GM19193 (cell line): ENCODE data around the gene KCNJ15.

ENCODE experiments used
- POLR2A ChIP-seq: IDR thresholded peaks from 4 replicates; pipeline ENCODE4 v1.6.1; 2011; ENCODE audit not compliant: insufficient read depth, insufficient read length; ENCODE audit errors: extremely low read depth

KCNJ15 gene

GRCh38 chr21:38319781-38320180, 63.0 kb downstream of the KCNJ15 start:
- TF ChIP-seq POLR2A, result no peak

DNA sequence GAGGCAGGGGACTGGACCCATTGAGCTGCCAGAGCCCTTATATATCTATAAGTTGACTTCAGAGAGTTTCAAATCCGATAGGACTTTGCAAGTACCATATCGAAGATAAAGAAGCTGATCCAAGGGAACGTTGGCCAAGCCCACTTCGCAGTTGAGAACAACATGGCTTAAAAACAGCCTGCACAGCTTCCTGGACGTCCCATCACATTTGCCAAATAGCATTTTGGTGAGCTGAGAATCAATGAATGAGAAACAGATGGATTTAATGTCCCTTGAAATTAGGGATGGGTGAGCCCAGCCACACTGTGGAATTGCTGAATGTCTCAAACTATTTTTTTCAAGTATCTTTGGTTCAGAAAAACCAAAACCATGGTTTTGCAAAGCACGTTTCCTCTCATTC, 64.8 kb downstream of the KCNJ15 start:
- no peak for TF ChIP-seq POLR2A

DNA sequence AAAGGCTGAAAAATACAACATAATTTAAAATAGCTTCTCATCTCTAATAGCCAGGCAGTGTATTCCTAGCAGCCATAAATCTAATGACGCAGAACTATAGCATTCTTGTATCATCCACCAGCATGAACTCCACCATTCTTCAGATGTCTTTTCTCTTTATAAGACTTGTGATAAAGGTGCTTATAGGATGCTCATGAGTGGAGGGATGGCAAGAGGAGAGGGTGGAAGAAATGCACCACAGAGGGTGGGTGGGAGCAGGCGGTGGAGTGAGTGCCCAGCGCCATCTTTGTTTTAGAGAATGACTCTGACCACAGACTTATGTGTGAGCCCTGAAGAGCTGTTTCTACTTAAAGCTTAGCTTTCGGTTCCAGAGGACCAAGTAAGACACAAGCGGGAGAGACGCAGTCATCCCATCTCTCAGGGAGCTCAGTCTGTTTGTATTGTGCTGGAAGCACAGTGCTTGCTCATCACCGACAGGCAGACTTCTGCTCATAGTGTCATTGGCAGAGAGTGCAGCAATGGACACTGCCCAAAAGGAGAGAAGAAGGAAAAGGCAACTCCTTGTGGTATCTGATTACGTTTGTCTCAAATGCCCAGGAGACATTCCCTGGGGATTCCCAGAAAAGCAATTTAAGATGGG, 65.6 kb downstream of the KCNJ15 start:
- TF ChIP-seq POLR2A, result no peak

DNA sequence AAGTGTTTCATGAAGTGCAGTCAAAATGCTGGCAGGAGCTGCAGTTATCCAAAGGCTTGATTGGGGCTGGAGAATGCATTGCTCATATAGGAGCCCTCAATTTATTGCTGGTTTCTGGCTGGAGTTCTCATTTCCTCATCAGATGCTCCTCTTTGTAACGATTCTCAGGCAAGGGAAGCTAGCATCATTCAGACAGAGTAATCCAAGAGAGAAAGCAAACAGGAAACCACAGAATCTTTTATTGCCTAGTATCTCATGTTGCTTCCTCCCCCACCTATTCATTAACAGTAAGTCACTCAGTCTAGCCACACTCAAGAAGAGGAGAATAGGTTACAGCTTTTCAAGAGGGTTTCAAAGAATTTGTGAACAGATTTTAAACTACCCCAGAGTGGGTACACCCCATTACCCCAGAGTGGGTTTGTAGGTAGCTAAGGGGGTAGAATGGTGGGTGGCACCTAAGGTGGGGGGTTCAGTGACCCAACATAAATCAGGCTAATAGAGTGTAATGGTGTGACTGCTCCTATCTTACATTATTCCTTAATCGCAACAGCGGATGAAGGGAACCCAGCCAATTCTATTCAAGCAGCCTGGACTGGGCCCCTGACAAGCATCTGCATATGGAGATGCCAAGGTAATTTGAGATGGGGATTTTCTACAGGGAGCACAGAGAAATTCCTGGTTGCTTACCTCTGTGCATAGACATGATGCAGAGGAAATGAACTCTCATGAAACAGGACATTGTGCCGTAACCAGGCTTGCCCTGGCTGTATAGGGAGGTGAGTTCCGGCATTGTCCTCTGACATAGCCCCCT, 67.1 kb downstream of the KCNJ15 start:
- no peak for TF ChIP-seq POLR2A

DNA sequence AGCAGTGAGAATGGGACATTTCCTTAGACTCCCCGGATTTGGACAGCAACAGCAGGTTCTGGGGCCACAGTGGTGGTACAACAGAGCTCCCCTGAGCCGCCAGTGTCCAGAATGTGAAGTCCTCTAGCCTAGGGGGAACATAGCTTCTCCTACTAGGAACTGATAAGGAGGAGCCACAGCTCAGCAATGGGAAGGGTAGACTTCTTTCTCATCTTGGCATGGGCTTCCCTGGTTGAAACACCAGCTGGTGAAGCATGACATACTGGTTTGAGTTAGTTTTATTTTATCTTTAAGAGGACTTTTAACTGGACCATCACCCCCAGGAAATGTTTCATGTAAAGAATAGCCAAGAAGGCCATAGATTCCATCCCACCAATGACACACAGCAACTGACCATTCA, 68.4 kb downstream of the KCNJ15 start:
- TF ChIP-seq POLR2A, result no peak

DNA sequence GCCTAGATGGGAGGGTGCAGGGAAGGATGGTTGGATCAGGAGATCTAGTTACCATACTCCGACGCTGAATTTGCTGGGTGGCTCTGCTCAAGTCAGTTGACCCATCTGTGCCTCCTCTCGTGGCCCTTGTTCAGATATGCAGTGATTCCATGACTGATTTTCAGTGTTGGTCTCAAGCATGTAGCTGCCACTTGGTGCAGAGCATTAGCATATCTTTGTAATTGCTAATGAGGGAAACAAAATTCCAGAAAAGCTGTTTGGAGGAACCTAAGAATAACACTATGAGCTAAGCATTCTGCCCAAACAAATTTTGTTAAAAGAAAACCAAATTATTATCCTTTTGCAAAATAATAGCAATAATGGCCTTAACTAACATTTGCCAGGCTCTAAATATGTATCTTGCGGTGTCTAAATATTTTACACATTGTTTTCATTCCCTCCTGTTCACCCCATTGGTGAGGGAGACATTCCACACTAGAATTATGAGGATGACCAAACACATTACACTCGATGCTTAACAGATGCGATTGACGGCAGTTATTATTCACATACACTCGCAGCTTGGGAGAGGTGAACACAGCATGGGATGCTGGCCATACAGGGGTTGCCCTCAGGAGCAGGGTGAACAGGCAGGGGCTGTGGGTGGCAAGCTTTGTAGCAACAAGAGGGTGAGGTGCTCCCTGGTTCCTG, 69.1 kb downstream of the KCNJ15 start:
- no peak for TF ChIP-seq POLR2A

DNA sequence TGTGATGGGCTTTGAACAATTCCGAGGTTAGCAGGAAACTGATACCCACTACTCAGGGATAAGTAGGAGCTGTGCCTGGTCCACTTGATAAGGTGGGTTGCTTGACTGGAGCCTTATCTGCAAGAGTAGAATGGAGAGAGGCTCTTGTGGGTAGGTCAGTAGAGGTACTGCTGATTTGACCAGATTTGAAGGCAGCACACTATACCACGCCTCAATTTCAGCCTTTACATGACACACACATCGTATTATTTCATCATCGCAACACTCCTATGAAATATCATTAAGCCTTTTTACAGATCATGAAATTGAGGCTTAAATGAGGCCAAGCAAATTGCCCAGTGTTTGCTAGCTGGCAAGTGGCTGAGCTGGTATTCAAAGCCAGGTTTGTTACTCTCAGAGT, 69.6 kb downstream of the KCNJ15 start:
- TF ChIP-seq POLR2A, result no peak

- TF ChIP-seq POLR2A, result no peak
Measured at GRCh38 chr21:38326899-38327298, 70.1 kb downstream of the KCNJ15 start.

- TF ChIP-seq POLR2A, result no peak
Measured at GRCh38 chr21:38327984-38328383, 71.2 kb downstream of the KCNJ15 start.

GRCh38 chr21:38329162-38329561, 72.4 kb downstream of the KCNJ15 start:
- TF ChIP-seq POLR2A, result no peak

DNA sequence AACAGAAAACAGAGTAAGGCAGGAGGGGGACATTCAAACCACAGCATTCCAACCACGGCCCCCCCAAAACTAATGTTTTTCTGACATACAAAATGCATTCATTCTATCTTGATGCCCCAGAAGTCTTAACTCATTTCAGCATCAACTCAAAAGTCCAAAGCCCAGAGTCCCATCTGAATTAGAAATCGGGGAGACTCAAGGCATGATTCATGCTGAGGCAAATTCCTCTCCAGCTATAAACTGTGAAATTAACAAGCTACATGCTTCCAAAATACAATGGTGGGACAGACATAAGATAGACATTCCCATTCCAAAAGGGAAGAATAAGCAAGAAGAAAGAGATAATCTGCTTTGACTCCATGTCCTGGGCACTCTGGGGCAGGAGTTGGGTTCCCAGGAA, 73.9 kb downstream of the KCNJ15 start:
- no peak for TF ChIP-seq POLR2A

DNA sequence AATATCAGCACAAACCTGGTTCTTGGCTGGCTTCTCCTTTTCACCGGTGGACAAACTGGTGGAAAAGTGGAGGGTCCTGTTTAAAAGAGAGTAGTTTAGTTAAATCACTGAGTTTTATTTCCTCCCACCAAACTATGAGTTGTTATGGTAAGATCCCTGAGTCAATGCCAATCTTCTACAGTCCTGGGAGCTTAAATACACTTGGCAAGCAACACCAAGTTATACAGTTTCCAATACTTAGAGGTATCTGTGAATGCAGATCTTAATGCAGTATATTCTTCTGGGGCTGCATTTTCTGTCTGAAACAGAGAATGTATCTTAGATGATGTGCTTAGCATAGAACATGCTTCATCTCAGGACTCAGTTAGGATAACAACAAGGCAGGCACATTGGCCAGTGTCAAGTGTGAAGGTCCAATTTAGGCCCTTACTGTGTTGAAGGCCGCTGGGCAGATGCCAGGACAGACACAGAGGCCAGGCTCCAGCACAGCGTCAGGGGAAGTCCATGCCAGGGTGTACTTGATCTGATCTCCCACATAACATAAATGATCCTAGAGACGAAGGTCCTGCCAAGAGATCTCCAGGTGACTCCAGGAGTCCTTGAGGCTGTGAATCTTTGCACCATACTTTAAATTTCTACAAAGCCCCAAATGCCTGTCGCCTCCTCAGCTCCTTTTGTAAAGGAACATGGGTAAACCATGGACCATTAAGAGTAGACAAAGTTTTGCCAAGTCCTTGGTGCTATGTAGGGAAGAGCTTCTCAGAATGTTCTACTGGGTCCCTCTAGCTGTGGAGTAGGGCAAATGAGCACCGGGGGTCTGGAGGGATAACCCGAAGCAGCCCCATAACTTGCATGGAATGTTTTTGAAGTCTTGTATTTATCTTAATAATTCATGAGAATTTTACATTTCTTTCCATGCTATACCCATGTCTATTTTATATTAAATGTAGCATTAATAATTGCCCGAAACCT, 76.8 kb downstream of the KCNJ15 start:
- TF ChIP-seq POLR2A, result no peak

DNA sequence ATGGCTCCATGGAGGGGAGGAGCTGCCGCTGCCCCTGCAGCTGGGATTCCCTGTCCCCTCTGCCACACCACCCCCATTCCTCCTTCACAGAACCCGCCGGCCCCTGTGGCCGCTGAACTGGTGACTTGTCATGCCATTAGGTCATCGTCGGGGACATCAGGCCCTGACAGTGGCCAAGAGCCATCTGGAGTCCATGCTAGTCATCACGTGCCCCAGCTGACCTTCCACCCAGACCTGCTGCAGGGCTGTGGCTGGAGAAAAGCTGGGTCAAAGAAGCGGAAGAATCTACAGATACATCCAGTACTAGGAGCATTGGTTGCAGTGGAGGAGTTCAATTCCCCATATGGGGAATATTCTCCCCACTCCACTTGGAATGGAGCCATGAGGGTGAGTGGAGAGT, 78.1 kb downstream of the KCNJ15 start:
- TF ChIP-seq POLR2A, result no peak

DNA sequence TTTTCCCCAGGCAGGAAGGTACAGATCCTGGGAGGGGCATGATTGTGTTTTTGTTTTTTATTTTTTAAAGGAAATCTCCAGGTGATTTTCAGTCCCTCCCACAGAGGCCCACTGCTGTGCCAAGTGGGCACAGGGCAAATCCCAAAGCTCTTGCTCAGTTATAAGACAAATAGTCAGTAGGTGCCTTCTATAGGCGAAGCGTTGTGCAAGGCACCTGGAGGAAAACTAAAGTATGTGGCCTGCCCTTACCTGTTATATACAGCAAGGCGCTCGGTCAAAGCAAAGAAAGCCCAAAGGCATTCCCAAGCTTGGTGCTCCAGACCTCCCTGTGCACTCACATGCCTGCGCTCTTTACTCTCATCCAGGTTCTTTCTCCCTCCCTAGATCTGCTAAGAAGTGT, 81.0 kb downstream of the KCNJ15 start:
- TF ChIP-seq POLR2A, result no peak

DNA sequence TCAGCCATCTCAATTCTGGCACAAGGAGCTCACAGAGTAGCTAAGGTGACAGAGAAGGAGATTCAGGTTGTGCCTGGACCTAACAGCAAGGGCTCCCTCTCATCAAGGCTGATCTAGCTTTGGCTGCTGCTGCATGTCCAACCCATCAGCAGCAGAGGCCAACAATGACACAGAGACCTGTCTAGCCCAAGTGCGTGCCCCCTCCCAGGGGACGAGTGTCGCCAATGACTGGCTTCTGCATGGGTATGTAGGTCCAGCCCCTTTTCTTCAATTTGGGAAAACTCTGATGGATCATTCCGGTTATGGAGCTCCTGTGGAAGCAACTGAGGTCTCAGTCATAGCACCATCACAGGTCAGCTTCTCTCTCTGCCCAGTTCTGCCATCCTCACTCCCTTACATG, 83.3 kb downstream of the KCNJ15 start:
- no peak for TF ChIP-seq POLR2A
